ENCODE measurements around the gene SAA4. TPM values are rescaled to one million over a fixed set of nuclear protein-coding genes. Genes with fewer than 3 reads are reported as not detected.

SAA4 gene
- total and polyA plus RNA-seq, 2 experiments from 2014 or later: not detected

DNA sequence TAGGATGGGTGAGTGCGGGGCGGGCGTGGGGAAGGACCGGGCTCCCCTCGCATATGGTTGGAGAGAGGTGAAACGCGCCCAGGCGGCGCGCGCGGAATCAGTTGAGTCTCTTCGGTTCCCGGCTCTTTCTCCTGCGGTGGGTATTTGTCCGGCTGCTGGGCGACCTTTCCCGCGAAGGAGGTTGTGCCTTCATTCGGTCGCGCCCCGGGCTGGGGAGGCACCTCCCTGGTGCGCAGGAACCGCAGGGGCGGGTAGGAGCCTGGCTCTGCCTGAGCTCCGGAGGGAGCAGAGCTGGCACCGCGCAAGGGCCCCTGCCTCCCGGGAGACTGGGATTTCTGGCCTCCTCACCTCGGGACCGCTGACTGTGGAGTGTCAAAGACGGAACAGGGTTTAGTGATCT is 27.5 kb downstream of the SAA4 start (continued):
- TF ChIP-seq ZNF462 (CRISPR knock-in tag; IDR thresholded peaks at IDR 0.05): no peak
- no peak for TF ChIP-seq NANOG (IDR thresholded peaks at IDR 0.05; ENCODE audit: borderline replicate concordance)
- no peak for TF ChIP-seq POLR2AphosphoS5 (IDR thresholded peaks at IDR 0.05; ENCODE audit: low read depth)
- TF ChIP-seq EZH2phosphoT487 (IDR thresholded peaks at IDR 0.05; ENCODE audit: unreplicated experiment): no peak

- Mint-ChIP-seq H3K9me3 (0 out of 3 replicates have a peak, but pooled peaks cover 2% of the 10 kb centered on the region), H3K27ac (no peak overlapping the region), H3K27me3 (ENCODE audit: insufficient read depth, low read depth, poor library complexity) (peaks cover 3% of the 10 kb centered on the region), H3K36me3 (ENCODE audit: low read depth) (no peaks in the 10 kb centered on the region), H3K4me1 (no peaks in the 10 kb centered on the region), H3K4me3 (no peak overlapping the region)
- ATAC-seq (no peak), DNase-seq (ENCODE audit: low spot score) (no peak)
- Histone ChIP-seq H4K20me1 (replicated peaks; ENCODE audit: insufficient read depth) (no peaks in the 10 kb centered on the region), H3K27ac (ENCODE audit: low read depth) (no peak overlapping the region), H3K4me2 (no peak overlapping the region), H3K79me2 (replicated peaks; ENCODE audit: insufficient read depth) (no peaks in the 10 kb centered on the region), H3K36me3 (ENCODE audit: insufficient read depth) (no peaks in the 10 kb centered on the region), H3K4me3 (no peak overlapping the region), H3K4me1 (ENCODE audit: insufficient read depth) (no peaks in the 10 kb centered on the region), H3K27me3 (ENCODE audit: insufficient read depth) (peaks cover 16% of the 10 kb centered on the region), H2AFZ (no peak overlapping the region), H3K9me2 (ENCODE audit: insufficient read depth) (no peaks in the 10 kb centered on the region), H3F3A (replicated peaks; ENCODE audit: low read depth) (no peaks in the 10 kb centered on the region)
- no peak for TF ChIP-seq NANOG (IDR thresholded peaks at IDR 0.05; ENCODE audit: borderline replicate concordance)
- TF ChIP-seq, protein P1, sequence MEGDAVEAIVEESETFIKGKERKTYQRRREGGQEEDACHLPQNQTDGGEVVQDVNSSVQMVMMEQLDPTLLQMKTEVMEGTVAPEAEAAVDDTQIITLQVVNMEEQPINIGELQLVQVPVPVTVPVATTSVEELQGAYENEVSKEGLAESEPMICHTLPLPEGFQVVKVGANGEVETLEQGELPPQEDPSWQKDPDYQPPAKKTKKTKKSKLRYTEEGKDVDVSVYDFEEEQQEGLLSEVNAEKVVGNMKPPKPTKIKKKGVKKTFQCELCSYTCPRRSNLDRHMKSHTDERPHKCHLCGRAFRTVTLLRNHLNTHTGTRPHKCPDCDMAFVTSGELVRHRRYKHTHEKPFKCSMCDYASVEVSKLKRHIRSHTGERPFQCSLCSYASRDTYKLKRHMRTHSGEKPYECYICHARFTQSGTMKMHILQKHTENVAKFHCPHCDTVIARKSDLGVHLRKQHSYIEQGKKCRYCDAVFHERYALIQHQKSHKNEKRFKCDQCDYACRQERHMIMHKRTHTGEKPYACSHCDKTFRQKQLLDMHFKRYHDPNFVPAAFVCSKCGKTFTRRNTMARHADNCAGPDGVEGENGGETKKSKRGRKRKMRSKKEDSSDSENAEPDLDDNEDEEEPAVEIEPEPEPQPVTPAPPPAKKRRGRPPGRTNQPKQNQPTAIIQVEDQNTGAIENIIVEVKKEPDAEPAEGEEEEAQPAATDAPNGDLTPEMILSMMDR (conservative IDR thresholded peaks at IDR 0.05; ENCODE audit: low read depth in 2 of 2): no peak
- TF ChIP-seq POLR2AphosphoS5 (IDR thresholded peaks at IDR 0.05; ENCODE audit: low read depth): no peak
- TF ChIP-seq EZH2 (IDR thresholded peaks at IDR 0.05; ENCODE audit: low read depth, unreplicated experiment): no peak
- TF ChIP-seq ZNF462 (CRISPR knock-in tag; IDR thresholded peaks at IDR 0.05): no peak
- TF ChIP-seq EZH2phosphoT487 (IDR thresholded peaks at IDR 0.05; ENCODE audit: unreplicated experiment): no peak
Measured at GRCh38 chr11:18204771-18205170, 31.8 kb downstream of the SAA4 start.

Measured in GM23338 (cell line).